Measurements from ENCODE around the gene DGKH.
A peak's percentile ranks its signal among the peaks of the same experiment; 100 is the strongest.

The DGKH gene

GRCh38 chr13:42048342-42048683, at the start of gene DGKH:
TSS of gene DGKH (plus strand) at chr13:42048648. CDS start at chr13:42048774, 126 bp downstream.
- DNase-seq (ENCODE audit: low spot score) = no peak

DNA sequence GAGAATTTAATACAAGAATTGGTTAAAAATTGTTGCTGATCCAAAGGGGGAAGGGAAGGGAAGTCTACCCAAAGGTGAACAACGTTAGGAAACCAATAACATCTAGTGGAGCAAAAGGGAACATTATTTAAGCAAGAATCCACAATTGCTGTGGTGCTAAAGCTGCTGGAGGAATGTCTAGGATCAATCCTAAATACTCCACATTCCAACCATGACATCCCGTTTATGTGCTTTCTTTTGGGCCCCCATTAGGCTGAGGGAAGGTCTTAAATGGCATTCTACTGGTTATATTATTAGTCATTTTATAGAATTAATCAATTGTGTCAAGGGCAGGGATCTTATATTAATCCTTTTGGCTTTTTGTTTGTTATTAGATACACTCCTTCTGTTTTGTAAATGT, 47.6 kb upstream of the DGKH start:
- no peak for DNase-seq (ENCODE audit: low spot score)

GRCh38 chr13:42001580-42001979, 46.9 kb upstream of the DGKH start:
- peak; percentile 78 for DNase-seq (ENCODE audit: low spot score)

DNA sequence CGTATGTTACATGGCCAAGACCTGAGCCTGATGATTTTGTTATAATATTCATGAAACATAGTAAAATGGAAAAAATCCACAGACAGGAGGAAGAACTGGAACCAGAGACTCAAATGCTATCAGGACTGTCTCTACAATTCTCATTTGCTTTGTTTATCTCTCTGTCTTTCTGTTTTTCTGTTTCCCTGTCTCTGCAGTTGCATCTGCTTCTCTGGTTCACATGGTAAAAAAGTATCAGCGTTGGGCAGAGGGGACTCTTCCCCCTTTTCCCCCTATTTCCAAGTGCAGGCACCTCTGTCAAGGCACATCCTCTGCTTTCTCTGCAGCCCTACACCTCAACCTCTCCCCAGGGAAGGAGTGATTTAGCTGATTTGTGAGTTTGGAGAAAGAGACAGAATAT, 46.4 kb upstream of the DGKH start:
- DNase-seq (ENCODE audit: low spot score) = no peak

DNA sequence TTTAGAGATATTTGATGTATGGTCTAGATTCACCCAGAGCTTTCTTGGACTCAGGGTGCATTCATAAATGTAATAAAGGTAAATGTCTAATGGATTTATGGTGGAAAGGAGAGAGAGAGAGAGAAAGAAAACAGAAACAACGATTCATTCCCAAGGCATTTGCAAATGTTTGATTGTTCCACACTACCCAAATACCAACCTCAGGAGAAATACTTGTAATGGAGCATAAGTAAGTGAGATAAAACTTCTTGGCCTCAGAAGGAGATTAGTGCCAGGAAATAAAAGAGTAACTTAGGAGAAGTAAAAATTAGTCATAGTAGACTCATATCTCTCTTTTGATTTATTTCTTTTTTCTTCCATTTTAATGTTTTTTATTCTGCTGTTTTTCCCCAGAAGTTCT, 40.6 kb upstream of the DGKH start:
- peak; percentile 39 for DNase-seq (ENCODE audit: low spot score)

DNA sequence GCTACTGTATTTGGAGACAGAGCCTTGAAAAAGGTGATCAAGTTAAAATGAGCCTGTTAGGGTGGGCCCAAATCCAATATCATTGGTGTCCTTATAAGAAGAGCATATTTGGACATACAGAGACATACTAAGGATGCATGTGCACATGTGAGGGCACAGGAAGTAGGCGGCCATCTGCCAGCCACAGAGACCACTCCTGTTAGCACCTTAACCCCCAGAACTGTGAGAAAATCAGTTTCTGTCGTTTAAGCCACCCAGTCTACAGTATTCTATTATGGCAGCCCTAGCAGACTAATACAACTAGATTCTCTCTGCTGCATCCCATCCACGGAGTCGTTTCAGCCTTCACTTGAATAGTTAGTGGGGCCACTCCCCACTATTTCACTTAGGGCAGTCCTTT, 39.4 kb upstream of the DGKH start:
- no peak for DNase-seq (ENCODE audit: low spot score)

- no peak for DNase-seq (ENCODE audit: low spot score)
These were observed 36.7 kb upstream of the DGKH start for GRCh38 chr13:42011601-42012350.

DNA sequence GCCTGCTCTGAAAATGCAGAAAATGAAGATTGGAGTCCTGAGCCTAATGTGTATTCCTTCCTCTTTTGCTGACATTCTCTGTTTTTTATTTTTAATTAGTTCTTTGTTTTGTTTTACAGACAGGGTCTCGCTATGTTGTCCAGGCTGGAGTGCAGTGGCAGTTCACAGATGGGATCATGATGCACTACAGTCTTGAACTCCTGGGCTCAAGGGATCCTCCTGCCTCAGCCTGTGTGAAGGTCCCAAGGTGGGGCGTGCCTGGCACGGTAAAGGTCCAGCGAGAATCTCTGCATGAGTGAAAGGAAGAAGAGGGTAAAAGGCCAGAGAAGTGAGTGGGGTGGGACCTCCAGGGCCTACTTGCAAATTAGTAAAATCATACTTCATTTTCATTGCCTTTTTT, 34.3 kb upstream of the DGKH start:
- DNase-seq (ENCODE audit: low spot score) = no peak

- no peak for DNase-seq (ENCODE audit: low spot score)
These were observed 31.2 kb upstream of the DGKH start for GRCh38 chr13:42017264-42017663.

DNA sequence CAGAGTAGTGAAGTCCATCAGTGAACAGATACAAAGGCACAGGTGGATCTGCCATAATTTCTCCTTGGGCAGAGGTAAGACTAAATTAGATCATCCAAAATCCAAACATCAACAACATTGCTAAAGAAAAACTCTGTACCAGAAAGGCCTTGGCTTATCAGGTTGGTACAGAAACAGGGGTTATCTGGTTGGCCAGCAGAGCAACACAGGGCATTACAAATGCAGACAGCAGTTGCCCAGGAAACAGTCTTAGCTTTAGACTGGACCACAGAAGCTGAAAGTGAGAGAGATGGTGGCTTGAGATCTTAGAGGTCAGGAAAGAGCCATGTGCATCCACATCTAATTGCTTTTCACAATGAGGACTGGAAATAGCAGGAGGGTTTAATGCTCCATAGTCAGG, 26.6 kb upstream of the DGKH start:
- DNase-seq (ENCODE audit: low spot score) = no peak

GRCh38 chr13:42022336-42022735, 26.1 kb upstream of the DGKH start:
- DNase-seq (ENCODE audit: low spot score) = no peak

- DNase-seq (ENCODE audit: low spot score) = no peak
These were observed 25.5 kb upstream of the DGKH start for GRCh38 chr13:42022796-42023493.

- DNase-seq (ENCODE audit: low spot score) = no peak
These were observed 21.2 kb upstream of the DGKH start for GRCh38 chr13:42027286-42027685.

DNA sequence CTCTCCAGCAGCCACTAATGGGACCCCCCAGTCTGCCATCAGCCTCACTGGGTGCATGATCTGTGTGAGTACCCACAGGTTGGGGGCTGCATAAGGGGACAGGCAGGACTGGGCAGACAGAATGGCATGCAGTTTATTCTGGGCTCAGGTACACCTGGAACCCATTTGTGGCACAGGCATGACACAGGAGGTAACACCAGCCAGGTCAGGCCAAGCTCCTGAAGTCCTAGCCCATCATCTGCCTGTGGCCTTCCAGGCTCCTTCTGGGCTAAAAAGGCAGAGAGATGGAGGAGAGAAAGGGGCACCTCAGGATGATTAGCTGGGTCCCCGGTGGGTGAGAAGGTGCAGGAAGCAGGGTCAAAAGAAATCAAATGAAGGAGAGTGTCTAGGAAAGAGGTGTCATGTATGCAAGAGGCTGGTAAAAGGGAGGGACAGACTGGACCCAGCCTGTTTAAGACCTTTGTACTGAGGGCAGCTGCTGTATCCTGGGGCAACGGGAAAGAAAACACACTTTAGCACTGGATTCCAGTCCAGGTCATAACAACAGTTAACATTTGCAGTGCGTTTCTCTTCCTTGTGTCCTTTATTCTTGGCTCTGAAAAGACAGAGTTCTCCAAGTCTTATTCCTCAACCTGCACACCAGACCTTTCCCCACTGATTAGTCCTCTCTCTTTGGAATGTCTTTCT, 20.2 kb upstream of the DGKH start:
- DNase-seq (ENCODE audit: low spot score) = no peak

GRCh38 chr13:42035905-42036521, 12.4 kb upstream of the DGKH start:
- no peak for DNase-seq (ENCODE audit: low spot score)

- DNase-seq (ENCODE audit: low spot score) = no peak
These were observed 11.7 kb upstream of the DGKH start for GRCh38 chr13:42036711-42037110.

DNA sequence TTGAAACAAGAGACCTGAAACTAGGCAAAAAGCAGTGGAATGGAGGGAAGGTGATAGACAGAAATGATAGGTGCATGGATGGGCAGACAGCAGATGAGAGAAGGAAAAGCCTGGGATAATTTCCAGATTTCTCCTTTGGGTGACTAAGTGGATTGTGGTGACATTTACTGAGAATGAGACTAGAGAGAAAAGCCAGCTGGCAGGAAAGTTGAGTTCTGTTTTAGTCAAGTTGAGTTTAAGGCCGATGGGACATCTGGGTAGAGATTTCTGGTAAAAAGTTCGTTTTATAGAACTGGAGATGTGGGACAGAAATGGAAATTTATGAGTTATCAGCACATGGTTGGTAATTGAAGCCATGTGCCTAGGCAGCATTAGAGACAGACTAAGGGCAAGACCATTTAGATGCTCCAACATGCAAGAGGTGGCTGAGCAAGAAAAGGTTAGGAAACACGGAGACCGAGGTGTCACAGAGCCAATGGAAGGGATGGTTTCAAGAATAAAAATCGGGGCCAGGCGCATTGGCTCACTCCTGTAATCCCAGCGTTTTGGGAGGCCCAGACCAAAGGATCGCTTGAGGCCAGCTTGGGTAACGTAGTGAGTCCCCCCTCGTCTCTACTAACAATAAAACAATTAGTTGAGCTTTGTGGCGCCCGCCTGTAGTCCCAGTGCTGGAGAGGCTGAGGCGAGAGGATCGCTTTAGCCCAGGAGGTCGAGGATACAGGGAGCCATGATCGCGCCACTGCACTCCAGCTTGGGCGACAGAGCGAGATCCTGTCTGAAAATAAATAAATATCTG, 9.6 kb upstream of the DGKH start:
- DNase-seq (ENCODE audit: low spot score) = peak; percentile 33

- peak; percentile 25 for DNase-seq (ENCODE audit: low spot score)
These were observed 8.9 kb upstream of the DGKH start for GRCh38 chr13:42039457-42039945.

DNA sequence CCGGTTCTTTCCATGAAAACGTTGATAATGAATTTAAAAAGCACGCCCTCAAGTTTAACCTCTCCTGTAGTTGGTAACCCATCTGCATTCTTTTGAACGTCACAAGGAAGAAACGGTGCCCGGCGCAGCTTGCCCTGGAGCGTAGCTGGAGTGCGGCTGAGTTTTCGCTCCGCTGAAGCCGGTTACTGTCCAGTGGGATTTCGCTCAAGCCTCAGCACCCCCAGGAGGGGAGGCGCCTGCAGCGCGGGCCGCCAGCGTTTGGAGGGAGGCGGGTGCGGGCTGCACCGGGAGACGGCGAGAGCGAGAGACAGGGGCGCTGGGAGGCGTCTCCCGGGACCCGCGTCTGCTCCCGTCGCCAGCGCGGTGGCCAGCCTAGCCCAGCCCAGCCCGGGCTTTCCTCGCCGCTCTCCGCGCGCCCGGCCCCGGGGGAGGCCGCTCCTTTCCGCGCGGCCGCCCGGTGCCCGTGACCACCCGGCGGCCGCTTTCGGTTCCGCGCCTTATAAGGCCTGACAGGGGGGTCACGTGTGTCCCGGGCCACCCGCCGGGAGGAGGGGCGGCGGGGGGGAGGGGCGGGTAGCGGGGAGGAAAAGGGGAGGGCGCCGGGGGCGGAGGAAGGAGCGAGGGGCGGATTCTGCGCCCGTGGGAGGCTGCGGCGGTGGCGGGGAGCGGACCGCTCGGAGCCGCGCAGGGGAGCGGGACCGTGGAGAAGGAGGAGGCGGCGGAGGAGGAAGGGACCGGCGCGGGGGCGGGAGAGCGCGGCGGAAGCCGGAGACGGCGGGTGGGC, 8.3 kb upstream of the DGKH start:
- DNase-seq (ENCODE audit: low spot score) = peak; percentile 96

GRCh38 chr13:42040730-42041010, 7.8 kb upstream of the DGKH start:
- DNase-seq (ENCODE audit: low spot score) = no peak

DNA sequence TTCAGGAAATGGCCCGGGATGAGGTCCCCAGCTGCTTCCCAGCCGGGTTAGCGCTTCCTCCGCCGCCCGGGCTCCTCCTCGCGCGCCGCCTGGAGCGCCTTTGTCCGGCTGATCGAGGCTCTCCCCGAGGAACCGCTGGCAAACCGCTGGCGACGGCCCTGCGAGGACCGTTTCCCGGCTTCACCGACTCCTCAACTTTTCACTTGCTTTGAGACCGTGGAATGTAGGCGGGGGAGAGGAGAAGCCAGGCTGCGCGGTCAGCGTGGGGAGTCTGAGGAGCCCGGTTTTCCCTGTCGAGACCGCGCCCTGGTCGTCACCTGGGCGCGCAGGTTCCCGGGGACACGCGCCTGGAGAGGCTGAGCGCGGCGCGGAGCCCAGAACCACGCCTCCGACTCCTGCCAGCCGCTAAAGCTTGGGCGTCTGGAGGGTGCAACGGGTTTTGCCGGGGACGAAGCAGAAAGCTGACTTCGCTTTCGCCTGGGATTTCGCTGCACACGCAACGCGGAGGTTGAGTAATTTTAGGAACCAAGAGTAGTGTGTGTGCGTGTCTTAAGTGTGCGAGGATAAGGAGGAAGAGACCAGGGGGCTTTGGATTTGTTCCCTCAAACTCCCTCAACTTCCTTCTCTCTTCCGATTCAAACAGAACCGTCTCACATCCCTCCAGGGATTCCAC, 7.3 kb upstream of the DGKH start:
- DNase-seq (ENCODE audit: low spot score) = peak; percentile 20
